Measurements from ENCODE around the gene MYO3A.

- TF ChIP-seq MAX (IDR thresholded peaks at IDR 0.05; ENCODE audit: low read depth, low read length): no peak
- no peak for TF ChIP-seq CTCF (IDR thresholded peaks at IDR 0.05; ENCODE audit: low read depth, low read length)
Observed at GRCh38 chr10:26057466-26057865, 123.4 kb downstream of the MYO3A start.
